Mononuclear cell (primary cell): ENCODE measurements around the gene HOTAIR. TPM values are rescaled to one million over a fixed set of nuclear protein-coding genes. Genes with fewer than 3 reads are reported as not detected.

Source experiments
- H3K27me3 ChIP-seq: 2 replicates; pipeline ENCODE4 v1.6.0; 2011; ENCODE audit warnings: low read length, control low read depth; ENCODE audit not compliant: insufficient read depth
- H3K4me1 ChIP-seq: 2 replicates; pipeline ENCODE4 v1.5.1; 2011; ENCODE audit warnings: mild to moderate bottlenecking, low read length, control low read depth; ENCODE audit not compliant: insufficient read depth
- H3K4me3 ChIP-seq: 2 replicates; pipeline ENCODE4 v1.5.1; 2011; ENCODE audit warnings: mild to moderate bottlenecking, low read length, moderate library complexity
- H3K9me3 ChIP-seq: 2 replicates; pipeline ENCODE4 v1.5.1; 2011; ENCODE audit warnings: low read depth, mild to moderate bottlenecking, control low read depth, low read length
- total RNA-seq: library from RNA; depleted of rRNA; stranded (reverse); fragments of >200 nt; gene quantifications from one replicate; pipeline ENCODE4 v1.2.3, GENCODE V29; 2012

The HOTAIR gene
- total RNA-seq, 1 donor, result not detected

GRCh38 chr12:53935383-53936341, 39.1 kb downstream of the HOTAIR start:
- Histone ChIP-seq H3K27me3 (peaks cover 92% of the 10 kb centered on the region), H3K9me3 (no peaks in the 10 kb centered on the region), H3K4me1 (no peaks in the 10 kb centered on the region)

GRCh38 chr12:53932915-53933314, 41.8 kb downstream of the HOTAIR start:
- Histone ChIP-seq H3K27me3 (peaks cover 98% of the 10 kb centered on the region), H3K4me3 (no peak overlapping the region), H3K9me3 (no peaks in the 10 kb centered on the region), H3K4me1 (no peaks in the 10 kb centered on the region)

More at GRCh38 chr12:53935383-53936341, 39.1 kb downstream of the HOTAIR start:
- no peak overlapping the region for H3K4me3 ChIP-seq

- Histone ChIP-seq H3K4me3 (no peak overlapping the region), H3K27me3 (peaks cover 98% of the 10 kb centered on the region), H3K9me3 (no peaks in the 10 kb centered on the region), H3K4me1 (no peaks in the 10 kb centered on the region)
Observed at GRCh38 chr12:53931844-53932581, 42.7 kb downstream of the HOTAIR start.

GRCh38 chr12:53930591-53931255, 44.0 kb downstream of the HOTAIR start:
- Histone ChIP-seq H3K9me3 (no peaks in the 10 kb centered on the region), H3K27me3 (peaks cover 100% of the 10 kb centered on the region), H3K4me3 (no peak overlapping the region), H3K4me1 (no peaks in the 10 kb centered on the region)

- Histone ChIP-seq H3K27me3 (peaks cover 100% of the 10 kb centered on the region), H3K4me1 (no peaks in the 10 kb centered on the region), H3K4me3 (no peak overlapping the region), H3K9me3 (no peaks in the 10 kb centered on the region)
Observed at GRCh38 chr12:53929527-53929926, 45.2 kb downstream of the HOTAIR start.

- Histone ChIP-seq H3K27me3 (peaks cover 100% of the 10 kb centered on the region), H3K4me3 (no peak overlapping the region), H3K9me3 (no peaks in the 10 kb centered on the region)
Observed at GRCh38 chr12:53928054-53928835, 46.5 kb downstream of the HOTAIR start.

GRCh38 chr12:53927220-53928029, 47.3 kb downstream of the HOTAIR start:
- Histone ChIP-seq H3K9me3 (no peaks in the 10 kb centered on the region), H3K4me3 (no peak overlapping the region), H3K4me1 (no peaks in the 10 kb centered on the region), H3K27me3 (peaks cover 100% of the 10 kb centered on the region)

More at GRCh38 chr12:53928054-53928835, 46.5 kb downstream of the HOTAIR start:
- no peaks in the 10 kb centered on the region for H3K4me1 ChIP-seq

GRCh38 chr12:53924521-53925405, 50.0 kb downstream of the HOTAIR start:
- Histone ChIP-seq H3K4me3 (no peak overlapping the region), H3K4me1 (no peaks in the 10 kb centered on the region), H3K27me3 (peaks cover 100% of the 10 kb centered on the region), H3K9me3 (no peaks in the 10 kb centered on the region)

- Histone ChIP-seq H3K4me3 (no peak overlapping the region), H3K27me3 (peaks cover 73% of the 10 kb centered on the region), H3K9me3 (no peaks in the 10 kb centered on the region), H3K4me1 (no peaks in the 10 kb centered on the region)
Observed at GRCh38 chr12:53916788-53917655, 57.7 kb downstream of the HOTAIR start.
